Stimulated activated CD4-positive, alpha-beta T cell treated with anti-CD3 and anti-CD28 coated beads, Interleukin-12 subunit alpha, Interleukin-12 subunit beta, amount 100 ng/mL, for 48 hours (primary cell): ENCODE results near the gene NDUFAF3.

Experiments
- DNase-seq, 3 donors: peaks; one replicate each; pipeline ENCODE4 v3.0.0-alpha.2; 2020; ENCODE audit warnings: low read depth in 2 of 3, low spot score in 1 of 3

NDUFAF3 gene

DNA sequence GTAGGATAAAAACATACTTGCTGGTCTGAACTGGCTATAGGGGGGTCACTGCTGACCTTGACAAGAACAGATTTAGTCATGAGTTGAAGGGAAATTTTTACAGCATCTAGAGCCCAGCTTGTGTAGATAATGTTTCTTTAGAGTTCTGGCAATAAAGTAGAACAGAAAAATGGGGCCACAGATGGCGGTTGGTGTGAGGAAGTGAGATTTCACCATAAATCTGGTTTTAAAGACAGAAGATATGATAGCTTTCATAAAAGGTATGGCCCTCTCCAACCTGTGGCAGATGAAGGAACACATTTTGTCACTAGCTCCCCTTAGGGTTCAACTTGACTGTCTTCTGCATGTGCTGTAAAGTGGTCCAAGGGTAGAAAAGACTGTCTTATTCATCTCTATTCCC is 31.6 kb downstream of the NDUFAF3 start:
- no peak for DNase-seq

DNA sequence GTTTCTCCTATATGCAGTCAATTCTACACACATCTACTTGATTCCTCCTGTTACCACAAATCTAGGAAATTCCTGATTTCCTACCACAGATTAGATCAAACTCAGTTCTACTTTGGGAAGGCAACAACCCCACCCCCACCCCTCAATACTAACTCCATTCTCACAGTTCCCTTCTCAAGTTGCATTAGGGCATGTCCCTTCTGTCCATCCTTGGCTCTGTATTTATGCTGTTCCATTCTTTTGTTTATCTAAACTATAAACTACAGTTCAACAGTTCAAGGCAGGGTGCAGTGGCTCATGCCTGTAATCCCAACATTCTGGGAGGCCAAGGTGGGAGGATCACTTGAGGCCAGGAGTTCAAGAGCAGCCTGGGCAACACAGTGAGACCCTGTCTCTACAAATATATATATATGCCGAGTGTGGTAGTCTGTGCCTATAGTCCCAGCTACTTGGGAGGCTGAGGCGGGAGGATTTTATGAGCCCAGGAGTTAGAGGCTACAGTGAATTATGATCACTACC is 32.5 kb downstream of the NDUFAF3 start:
- DNase-seq: no peak

DNA sequence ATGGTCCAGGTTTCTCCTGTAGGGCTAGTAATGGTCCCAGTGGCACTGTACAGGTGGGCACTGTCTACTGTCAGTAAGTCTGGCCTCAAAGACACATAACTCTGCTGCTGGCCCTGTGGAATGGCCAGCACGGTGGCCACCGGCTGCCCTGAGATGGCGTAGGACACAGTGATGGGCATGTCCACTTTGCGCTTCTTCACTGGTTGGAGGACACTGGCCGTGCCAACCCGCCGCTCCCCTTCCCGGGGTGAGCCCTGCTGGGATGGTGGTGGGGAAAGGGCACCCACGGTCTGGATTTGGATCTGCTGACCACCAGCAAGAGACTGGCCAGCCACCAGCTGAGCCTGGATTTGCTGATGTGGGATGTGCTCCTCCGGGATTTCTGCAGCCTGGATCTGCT is 35.3 kb downstream of the NDUFAF3 start:
- DNase-seq: no peak

DNA sequence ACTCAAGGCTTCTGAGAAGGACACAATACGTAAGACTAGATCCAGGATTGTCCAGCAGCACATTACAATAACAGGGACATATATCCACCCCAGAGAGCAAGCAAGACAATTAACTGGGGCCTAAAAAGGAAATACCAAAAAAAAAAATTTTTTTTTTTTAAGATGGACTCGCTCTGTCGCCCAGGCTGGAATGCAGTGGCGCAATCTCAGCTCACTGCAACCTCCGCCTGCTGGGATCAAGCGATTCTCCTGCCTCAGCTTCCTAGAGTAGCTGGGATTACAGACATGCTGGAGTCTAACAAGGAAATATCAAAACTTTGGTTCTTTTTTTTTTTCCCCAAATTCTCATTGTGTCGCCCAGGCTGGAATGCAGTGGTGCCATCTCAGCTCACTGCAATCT is 36.1 kb downstream of the NDUFAF3 start:
- DNase-seq: no peak
